ENCODE measurements around the gene IFIH1.

The IFIH1 gene

DNA sequence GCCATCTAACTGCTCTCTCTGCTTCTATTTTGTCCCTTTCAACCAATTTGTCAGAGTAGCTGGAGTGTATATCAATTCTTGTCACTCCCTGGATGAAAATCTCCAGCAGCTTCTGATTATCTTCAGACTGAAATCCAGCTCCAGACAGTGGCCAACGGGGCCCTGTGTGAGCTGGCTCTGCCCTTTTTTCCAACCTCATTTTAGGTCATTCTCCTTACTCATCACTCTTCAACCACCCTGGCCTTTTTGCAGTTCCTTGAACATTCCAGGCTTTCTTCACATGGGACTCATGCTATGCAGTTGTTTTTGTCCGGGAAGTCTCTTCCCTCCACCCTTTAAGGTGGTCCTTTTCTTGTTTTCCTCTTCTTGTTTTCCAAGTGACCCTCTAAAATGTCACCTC lies 59.8 kb downstream of the IFIH1 start:
- H3K27ac Mint-ChIP-seq: peak overlapping the region; percentile 3
- intact Hi-C loops (cut with micrococcal nuclease): no loop called here
- H3K36me3 Mint-ChIP-seq (ENCODE audit: low read depth): no peaks in the 10 kb centered on the region
- H3K9me3 Mint-ChIP-seq: no peaks in the 10 kb centered on the region
- H3K4me1 Mint-ChIP-seq (ENCODE audit: low read depth): peaks cover 46% of the 10 kb centered on the region
- no peaks in the 10 kb centered on the region for H3K27me3 Mint-ChIP-seq
- H3K4me3 Mint-ChIP-seq: no peak overlapping the region

DNA sequence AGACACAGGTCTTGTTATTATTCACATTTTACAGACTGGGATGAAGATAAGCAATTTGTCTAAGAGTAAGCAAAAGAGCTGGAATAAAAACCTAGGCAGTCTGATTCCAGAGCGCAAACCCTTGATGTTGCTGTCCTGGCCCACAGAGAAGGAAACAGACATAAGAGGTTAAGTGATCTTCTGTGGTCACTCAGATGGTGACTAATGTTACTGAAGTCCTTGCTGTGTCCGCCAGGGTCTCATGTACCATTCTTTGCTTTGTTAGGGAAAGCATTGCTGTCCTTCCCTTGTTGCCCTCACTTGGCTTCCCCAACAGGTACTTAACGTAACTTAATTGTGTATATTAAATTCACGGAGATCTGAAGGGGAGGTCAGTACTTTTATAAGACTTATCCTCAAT lies 60.3 kb downstream of the IFIH1 start:
- H3K36me3 Mint-ChIP-seq (ENCODE audit: low read depth): no peaks in the 10 kb centered on the region
- no peaks in the 10 kb centered on the region for H3K27me3 Mint-ChIP-seq
- peak overlapping the region; percentile 3 for H3K27ac Mint-ChIP-seq
- H3K9me3 Mint-ChIP-seq: no peaks in the 10 kb centered on the region
- H3K4me1 Mint-ChIP-seq (ENCODE audit: low read depth): peaks cover 48% of the 10 kb centered on the region
- intact Hi-C loops (cut with micrococcal nuclease): no loop called here
- H3K4me3 Mint-ChIP-seq: no peak overlapping the region

- H3K27me3 Mint-ChIP-seq: no peaks in the 10 kb centered on the region
- intact Hi-C loops (cut with micrococcal nuclease): no loop called here
- H3K9me3 Mint-ChIP-seq: no peaks in the 10 kb centered on the region
Observed at GRCh38 chr2:162257425-162257824, 61.1 kb downstream of the IFIH1 start.

GRCh38 chr2:162256591-162256991 lies 61.9 kb downstream of the IFIH1 start:
- Mint-ChIP-seq H3K27me3 (no peaks in the 10 kb centered on the region), H3K27ac (no peak overlapping the region), H3K9me3 (no peaks in the 10 kb centered on the region), H3K4me1 (ENCODE audit: low read depth) (peaks cover 53% of the 10 kb centered on the region), H3K4me3 (no peak overlapping the region), H3K36me3 (ENCODE audit: low read depth) (no peaks in the 10 kb centered on the region)
- intact Hi-C loops (cut with micrococcal nuclease): no loop called here

More at GRCh38 chr2:162257425-162257824, 61.1 kb downstream of the IFIH1 start:
- H3K4me1 Mint-ChIP-seq (ENCODE audit: low read depth): peaks cover 51% of the 10 kb centered on the region
- H3K4me3 Mint-ChIP-seq: no peak overlapping the region
- H3K27ac Mint-ChIP-seq: no peak overlapping the region
- no peaks in the 10 kb centered on the region for H3K36me3 Mint-ChIP-seq (ENCODE audit: low read depth)

DNA sequence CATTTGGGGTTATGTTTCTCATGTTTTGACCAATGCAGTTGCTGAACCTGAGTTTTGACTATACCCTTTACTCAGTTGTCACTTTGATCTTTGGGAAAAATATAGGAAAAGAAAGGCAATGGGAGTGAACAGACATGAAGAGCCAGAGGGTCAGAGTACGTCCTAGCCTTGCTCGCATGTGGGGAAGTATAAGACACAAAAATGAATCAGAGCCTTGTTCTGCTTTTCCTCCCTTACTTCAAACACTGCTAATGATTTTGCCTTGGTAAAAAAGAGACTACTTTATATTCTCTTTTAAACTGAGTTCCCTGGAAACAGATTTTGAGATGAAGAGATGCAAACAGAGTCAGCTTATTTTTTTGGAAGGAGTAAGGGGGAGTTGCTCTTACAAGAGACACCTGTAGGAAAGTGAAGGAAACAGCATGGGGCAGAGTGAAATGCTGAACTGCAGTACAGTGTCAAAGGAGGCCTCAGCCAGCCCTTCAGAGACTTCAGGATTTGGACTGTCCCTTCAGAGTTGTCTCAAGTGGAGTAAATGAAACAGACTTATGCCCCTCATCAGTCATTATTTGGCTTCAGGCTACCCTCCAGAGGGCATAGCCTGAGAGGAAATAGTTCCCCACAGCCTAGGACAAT lies 64.1 kb downstream of the IFIH1 start:
- intact Hi-C loops (cut with micrococcal nuclease): no loop called here
- Mint-ChIP-seq H3K9me3 (peaks cover 9% of the 10 kb centered on the region), H3K36me3 (ENCODE audit: low read depth) (peaks cover 6% of the 10 kb centered on the region), H3K27ac (peak overlapping the region; percentile 71), H3K4me3 (no peak overlapping the region), H3K27me3 (no peaks in the 10 kb centered on the region), H3K4me1 (ENCODE audit: low read depth) (peaks cover 48% of the 10 kb centered on the region)

DNA sequence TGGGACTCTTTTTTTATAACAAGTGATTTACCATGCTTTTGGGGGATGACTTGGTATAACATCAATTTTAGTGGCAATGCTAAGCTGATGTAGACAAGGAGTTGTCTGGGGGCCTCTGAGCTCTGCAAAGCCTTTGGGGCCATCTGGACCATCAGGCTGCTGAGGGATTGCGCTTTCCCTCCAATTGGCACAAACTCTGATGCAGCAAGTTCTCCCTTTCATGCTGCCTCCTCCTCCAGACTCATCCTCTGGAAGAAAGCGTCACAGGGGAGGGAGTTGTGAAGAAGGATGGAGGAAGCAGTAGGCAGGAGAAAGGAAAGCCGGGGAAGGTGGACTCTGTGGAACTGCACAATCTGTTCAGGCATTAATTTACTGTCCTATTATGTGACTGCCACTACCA lies 65.0 kb downstream of the IFIH1 start:
- Mint-ChIP-seq H3K4me3 (no peak overlapping the region), H3K27me3 (no peaks in the 10 kb centered on the region), H3K36me3 (ENCODE audit: low read depth) (peaks cover 6% of the 10 kb centered on the region), H3K27ac (peak overlapping the region; percentile 71), H3K9me3 (peaks cover 9% of the 10 kb centered on the region), H3K4me1 (ENCODE audit: low read depth) (peaks cover 43% of the 10 kb centered on the region)
- intact Hi-C loops (cut with micrococcal nuclease): no loop called here

- Mint-ChIP-seq H3K27me3 (no peaks in the 10 kb centered on the region), H3K27ac (no peak overlapping the region), H3K4me3 (no peak overlapping the region), H3K9me3 (peaks cover 9% of the 10 kb centered on the region), H3K36me3 (ENCODE audit: low read depth) (peaks cover 6% of the 10 kb centered on the region), H3K4me1 (ENCODE audit: low read depth) (peaks cover 34% of the 10 kb centered on the region)
- intact Hi-C loops (cut with micrococcal nuclease): no loop called here
Observed at GRCh38 chr2:162252153-162252552, 66.3 kb downstream of the IFIH1 start.

DNA sequence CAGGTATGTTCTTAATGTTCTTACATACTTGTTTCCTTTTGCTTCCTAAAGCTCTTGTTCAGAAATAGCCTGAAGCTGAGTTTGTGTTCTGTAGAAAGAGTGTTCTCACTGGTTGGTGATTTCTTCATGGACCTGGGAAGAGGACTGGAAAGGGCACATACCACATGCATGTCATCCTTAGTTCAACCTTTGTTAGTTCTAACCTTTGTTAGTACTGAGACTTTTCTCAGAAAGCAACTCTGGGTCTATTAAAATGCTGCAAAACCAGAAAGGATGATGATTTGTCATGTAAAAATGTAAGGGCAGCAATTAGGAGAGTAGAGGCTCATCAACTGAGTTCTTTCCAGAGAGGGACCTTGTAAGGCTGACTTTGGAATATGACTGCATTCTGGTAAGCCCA lies 72.7 kb downstream of the IFIH1 start:
- H3K4me3 Mint-ChIP-seq: no peak overlapping the region

DNA sequence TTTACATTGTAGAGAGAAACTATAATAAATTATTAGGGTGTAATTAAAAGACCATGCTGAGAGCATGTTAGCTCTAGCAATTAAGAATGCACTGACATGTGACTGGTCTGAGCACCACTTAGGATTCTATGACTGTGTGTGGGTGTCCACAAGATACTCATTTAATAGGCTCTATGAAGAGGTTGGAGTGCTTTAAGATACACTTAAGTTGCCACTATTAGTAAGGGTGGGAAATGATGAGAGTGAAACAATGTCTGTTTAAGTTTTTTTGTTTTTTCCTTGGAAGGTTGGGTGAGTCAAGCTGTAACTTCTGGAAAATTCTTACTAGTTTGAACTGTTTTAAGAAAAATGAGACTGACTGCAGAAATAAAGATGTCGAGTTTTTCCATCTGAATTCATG lies 73.4 kb downstream of the IFIH1 start:
- peaks cover 1% of the 10 kb centered on the region for H3K9me3 Mint-ChIP-seq
- peaks cover under 1% of the 10 kb centered on the region for H3K36me3 Mint-ChIP-seq (ENCODE audit: low read depth)
- H3K27me3 Mint-ChIP-seq: no peaks in the 10 kb centered on the region
- peaks cover 11% of the 10 kb centered on the region for H3K4me1 Mint-ChIP-seq (ENCODE audit: low read depth)
- no peak overlapping the region for H3K4me3 Mint-ChIP-seq
- intact Hi-C loops (cut with micrococcal nuclease): no loop called here
- no peak overlapping the region for H3K27ac Mint-ChIP-seq

More for the DNA sequence above, 72.7 kb downstream of the IFIH1 start:
- Mint-ChIP-seq H3K9me3 (peaks cover 9% of the 10 kb centered on the region), H3K4me1 (ENCODE audit: low read depth) (peaks cover 7% of the 10 kb centered on the region), H3K27ac (no peak overlapping the region), H3K36me3 (ENCODE audit: low read depth) (peaks cover 6% of the 10 kb centered on the region), H3K27me3 (no peaks in the 10 kb centered on the region)
- intact Hi-C loops (cut with micrococcal nuclease): no loop called here

GRCh38 chr2:162244541-162245031 lies 73.9 kb downstream of the IFIH1 start:
- Mint-ChIP-seq H3K9me3 (no peaks in the 10 kb centered on the region), H3K27me3 (no peaks in the 10 kb centered on the region)

GRCh38 chr2:162243715-162244114 lies 74.8 kb downstream of the IFIH1 start:
- Mint-ChIP-seq H3K4me1 (ENCODE audit: low read depth) (peaks cover 5% of the 10 kb centered on the region), H3K27me3 (no peaks in the 10 kb centered on the region), H3K9me3 (no peaks in the 10 kb centered on the region), H3K4me3 (no peak overlapping the region), H3K27ac (no peak overlapping the region), H3K36me3 (ENCODE audit: low read depth) (no peaks in the 10 kb centered on the region)
- intact Hi-C loops (cut with micrococcal nuclease): no loop called here

More at GRCh38 chr2:162244541-162245031, 73.9 kb downstream of the IFIH1 start:
- H3K4me1 Mint-ChIP-seq (ENCODE audit: low read depth): peaks cover 11% of the 10 kb centered on the region
- no peaks in the 10 kb centered on the region for H3K36me3 Mint-ChIP-seq (ENCODE audit: low read depth)
- intact Hi-C loops (cut with micrococcal nuclease): no loop called here
- H3K4me3 Mint-ChIP-seq: no peak overlapping the region
- no peak overlapping the region for H3K27ac Mint-ChIP-seq

DNA sequence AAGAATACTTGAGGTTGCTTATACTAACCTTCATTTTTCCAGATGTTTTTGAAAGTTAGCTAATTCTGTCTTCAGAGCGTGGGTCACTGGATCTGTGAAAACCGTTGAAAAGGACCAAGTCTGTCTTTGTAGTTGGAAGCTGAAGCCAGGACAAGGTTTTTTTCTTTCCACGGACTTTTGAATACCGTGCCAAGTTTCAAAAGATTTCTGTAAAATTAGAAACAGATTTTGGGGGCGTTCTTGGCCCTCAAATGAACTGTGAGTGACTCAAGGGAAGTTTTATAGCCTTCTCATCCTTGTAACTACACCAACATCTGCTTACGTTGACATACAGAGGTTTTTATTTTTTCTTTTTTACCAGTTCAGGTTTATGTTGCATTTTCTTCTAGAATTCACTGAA lies 75.2 kb downstream of the IFIH1 start, which contains the start of gene FAP:
FAP (minus strand) TSS at position 152 of the 400 bp plus-strand sequence; CDS start at position 34, 118 bp downstream.
- Mint-ChIP-seq H3K27me3 (no peaks in the 10 kb centered on the region), H3K4me3 (no peak within 1 kb of the TSS), H3K9me3 (no peaks in the 10 kb centered on the region), H3K4me1 (ENCODE audit: low read depth) (peaks cover 5% of the 10 kb centered on the region), H3K36me3 (ENCODE audit: low read depth) (no peaks in the 10 kb centered on the region), H3K27ac (no peak within 1 kb of the TSS)
- intact Hi-C loops (cut with micrococcal nuclease): no loop called here

GRCh38 chr2:162242586-162243280 lies 75.8 kb downstream of the IFIH1 start:
- Mint-ChIP-seq H3K27ac (no peak overlapping the region), H3K27me3 (no peaks in the 10 kb centered on the region), H3K4me1 (ENCODE audit: low read depth) (peaks cover 5% of the 10 kb centered on the region), H3K9me3 (no peaks in the 10 kb centered on the region), H3K4me3 (no peak overlapping the region), H3K36me3 (ENCODE audit: low read depth) (no peaks in the 10 kb centered on the region)
- intact Hi-C loops (cut with micrococcal nuclease): no loop called here

- intact Hi-C loops (cut with micrococcal nuclease): no loop called here
- Mint-ChIP-seq H3K4me1 (ENCODE audit: low read depth) (peaks cover 5% of the 10 kb centered on the region), H3K36me3 (ENCODE audit: low read depth) (no peaks in the 10 kb centered on the region), H3K27me3 (no peaks in the 10 kb centered on the region), H3K9me3 (no peaks in the 10 kb centered on the region), H3K4me3 (no peak overlapping the region), H3K27ac (no peak overlapping the region)
Observed at GRCh38 chr2:162241571-162241970, 76.9 kb downstream of the IFIH1 start.

All from dendritic cell treated with granulocyte-macrophage colony-stimulating factor and Interleukin-4, amounts not matched to agents 40 ng/mL and 50 ng/mL, for 4 days (primary cell).